ENCODE data around the gene INSIG2. TPM values are rescaled to one million over a fixed set of nuclear protein-coding genes. Genes with fewer than 3 reads are reported as not detected.

Gene INSIG2
- polyA plus RNA-seq, 1 of the 3 experiments (the other 2 are of a cell fraction): 8.7 TPM

DNA sequence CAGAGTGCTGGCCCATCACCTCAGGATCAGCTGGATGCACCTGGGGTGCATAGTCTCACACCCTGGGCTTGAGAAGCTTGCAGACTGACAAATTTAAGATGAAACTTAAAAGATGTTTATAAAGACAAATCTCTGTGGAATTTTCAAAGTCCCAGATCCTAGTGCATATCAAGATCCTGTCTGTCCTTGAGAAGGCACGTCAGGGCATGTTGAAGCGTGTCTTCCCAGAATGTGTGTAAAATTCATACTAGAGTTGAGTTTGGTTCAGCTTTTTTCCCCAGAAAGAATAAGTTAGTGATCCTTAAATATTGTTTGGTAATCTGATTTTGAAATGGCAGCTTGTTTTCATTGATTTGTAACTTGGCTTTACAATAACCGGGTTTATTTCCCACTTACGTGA, 27.5 kb downstream of the INSIG2 start (continued):
- TF ChIP-seq REST (IDR thresholded peaks at IDR 0.05; ENCODE audit: low read depth, low read length) (no peak), GATA2 (CRISPR knock-in tag; IDR thresholded peaks at IDR 0.05) (no peak)

- Histone ChIP-seq H3F3A (replicated peaks; ENCODE audit: insufficient read depth) (no peaks in the 10 kb centered on the region), H4K20me1 (ENCODE audit: insufficient read depth) (no peaks in the 10 kb centered on the region), H2AFZ (ENCODE audit: low read depth) (no peak overlapping the region), H3K4me3 (ENCODE audit: low read depth in 2 of 2, low read length in 1 of 2) (no peak overlapping the region), H3K27me3 (ENCODE audit: insufficient read depth) (no peaks in the 10 kb centered on the region), H3K9ac (no peak overlapping the region), H3K27ac (ENCODE audit: low read depth in 2 of 2, low read length in 1 of 2) (no peak overlapping the region), H3K36me3 (replicated peaks in 1 of 2; ENCODE audit: control insufficient read depth in 1 of 2, insufficient read depth in 2 of 2, low read length in 1 of 2) (no peaks in the 10 kb centered on the region), H3K79me2 (ENCODE audit: insufficient read depth) (no peaks in the 10 kb centered on the region), H3K9me2 (no peaks in the 10 kb centered on the region), H3K4me1 (ENCODE audit: control insufficient read depth in 1 of 2, insufficient read depth in 2 of 2, low read depth in 1 of 2, low read length in 1 of 2) (no peaks in the 10 kb centered on the region), H3K4me2 (no peak overlapping the region), H3K9me3 (no peaks in the 10 kb centered on the region)
- CTCF ChIA-PET: interaction anchor here (2.0 kb wide), 1 partner anchor 16 kb away, joined by 5 read pairs; no protein-coding TSS in a partner anchor
- no peak for TF ChIP-seq SIN3A (IDR thresholded peaks at IDR 0.05; ENCODE audit: borderline replicate concordance, low read depth, low read length)
- no peak for TF ChIP-seq TEAD4 (IDR thresholded peaks at IDR 0.05; ENCODE audit: borderline replicate concordance, insufficient read depth)
- TF ChIP-seq PBX3 (IDR thresholded peaks at IDR 0.05): no peak
- no peak for TF ChIP-seq FOSL2 (IDR thresholded peaks at IDR 0.05; ENCODE audit: borderline replicate concordance, low read depth)
- TF ChIP-seq NRF1 (IDR thresholded peaks at IDR 0.05; ENCODE audit: low read depth, low read length): no peak
- no peak for TF ChIP-seq REST (IDR thresholded peaks at IDR 0.05; ENCODE audit: low read depth, low read length)
- TF ChIP-seq FOXJ3 (CRISPR knock-in tag; IDR thresholded peaks at IDR 0.05): no peak
- no peak for TF ChIP-seq MEF2A (IDR thresholded peaks at IDR 0.05; ENCODE audit: borderline replicate concordance, low read depth)
- TF ChIP-seq FOXM1 (IDR thresholded peaks at IDR 0.05; ENCODE audit: low read depth): no peak
- no peak for TF ChIP-seq CHD2 (IDR thresholded peaks at IDR 0.05; ENCODE audit: low read length, partially characterized antibody)
- TF ChIP-seq, protein P1, sequence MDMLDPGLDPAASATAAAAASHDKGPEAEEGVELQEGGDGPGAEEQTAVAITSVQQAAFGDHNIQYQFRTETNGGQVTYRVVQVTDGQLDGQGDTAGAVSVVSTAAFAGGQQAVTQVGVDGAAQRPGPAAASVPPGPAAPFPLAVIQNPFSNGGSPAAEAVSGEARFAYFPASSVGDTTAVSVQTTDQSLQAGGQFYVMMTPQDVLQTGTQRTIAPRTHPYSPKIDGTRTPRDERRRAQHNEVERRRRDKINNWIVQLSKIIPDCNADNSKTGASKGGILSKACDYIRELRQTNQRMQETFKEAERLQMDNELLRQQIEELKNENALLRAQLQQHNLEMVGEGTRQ (IDR thresholded peaks at IDR 0.05; ENCODE audit: borderline replicate concordance, low read depth, low read length): no peak
- TF ChIP-seq RCOR1 (IDR thresholded peaks at IDR 0.05; ENCODE audit: low read length): no peak
- TF ChIP-seq MAX (IDR thresholded peaks at IDR 0.05; ENCODE audit: low read depth): no peak
- TF ChIP-seq, protein P2, sequence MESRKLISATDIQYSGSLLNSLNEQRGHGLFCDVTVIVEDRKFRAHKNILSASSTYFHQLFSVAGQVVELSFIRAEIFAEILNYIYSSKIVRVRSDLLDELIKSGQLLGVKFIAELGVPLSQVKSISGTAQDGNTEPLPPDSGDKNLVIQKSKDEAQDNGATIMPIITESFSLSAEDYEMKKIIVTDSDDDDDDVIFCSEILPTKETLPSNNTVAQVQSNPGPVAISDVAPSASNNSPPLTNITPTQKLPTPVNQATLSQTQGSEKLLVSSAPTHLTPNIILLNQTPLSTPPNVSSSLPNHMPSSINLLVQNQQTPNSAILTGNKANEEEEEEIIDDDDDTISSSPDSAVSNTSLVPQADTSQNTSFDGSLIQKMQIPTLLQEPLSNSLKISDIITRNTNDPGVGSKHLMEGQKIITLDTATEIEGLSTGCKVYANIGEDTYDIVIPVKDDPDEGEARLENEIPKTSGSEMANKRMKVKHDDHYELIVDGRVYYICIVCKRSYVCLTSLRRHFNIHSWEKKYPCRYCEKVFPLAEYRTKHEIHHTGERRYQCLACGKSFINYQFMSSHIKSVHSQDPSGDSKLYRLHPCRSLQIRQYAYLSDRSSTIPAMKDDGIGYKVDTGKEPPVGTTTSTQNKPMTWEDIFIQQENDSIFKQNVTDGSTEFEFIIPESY (IDR thresholded peaks at IDR 0.05; ENCODE audit: borderline replicate concordance, low read depth): no peak
- 86% methylated on average over 5 of the region's 5 CpGs for WGBS (ENCODE audit: low lambda C conversion rate)
- POLR2A ChIA-PET: no interaction called here
- DNase-seq: no peak
Observed at GRCh38 chr2:118118479-118118878, 30.2 kb downstream of the INSIG2 start.
